Liver (tissue), 9 donors: Measurements from ENCODE around the gene TAPBPL. TPM values are rescaled to one million over a fixed set of nuclear protein-coding genes. Genes with fewer than 3 reads are reported as not detected.

ENCODE experiments used
- DNase-seq: peaks from one replicate; pipeline ENCODE4 v3.0.0-alpha.2; 2017; ENCODE audit warnings: low spot score
- H3K27ac ChIP-seq, 2 donors: one replicate each; pipeline ENCODE4 v1.7.0; 2013; ENCODE audit warnings: inconsistent platforms in 2 of 2, low read length in 2 of 2, control low read depth in 1 of 2, low read depth in 1 of 2, mild to moderate bottlenecking in 1 of 2
- H3K27me3 ChIP-seq, 4 donors: one replicate each; pipeline versions ENCODE4 v1.6.1 to v1.7.0; 2013; ENCODE audit warnings: low read length in 3 of 4, inconsistent platforms in 1 of 4, mild to moderate bottlenecking in 1 of 4, moderate library complexity in 1 of 4; ENCODE audit not compliant: control insufficient read depth in 4 of 4, insufficient read depth in 4 of 4
- H3K36me3 ChIP-seq, 4 donors: one replicate each; pipeline versions ENCODE4 v1.6.1 to v1.7.0; 2013; ENCODE audit warnings: low read length in 3 of 4, mild to moderate bottlenecking in 3 of 4, low read depth in 1 of 4, moderate library complexity in 1 of 4; ENCODE audit not compliant: control insufficient read depth in 4 of 4, insufficient read depth in 3 of 4
- H3K4me1 ChIP-seq, 4 donors: one replicate each; pipeline versions ENCODE4 v1.6.1 to v1.7.0; 2013; ENCODE audit warnings: low read length in 3 of 4, mild to moderate bottlenecking in 3 of 4, moderate library complexity in 1 of 4; ENCODE audit not compliant: control insufficient read depth in 4 of 4, insufficient read depth in 4 of 4
- H3K4me3 ChIP-seq, 3 donors: one replicate each; pipeline versions ENCODE4 v1.6.1 to v1.7.0; 2013; ENCODE audit warnings: low read length in 3 of 3, control low read depth in 1 of 3, low read depth in 1 of 3, mild to moderate bottlenecking in 1 of 3
- H3K9ac ChIP-seq, 2 donors: one replicate each; pipeline ENCODE4 v1.7.0; 2013; ENCODE audit warnings: low read length in 2 of 2, mild to moderate bottlenecking in 2 of 2, moderate library complexity in 2 of 2, control low read depth in 1 of 2, low read depth in 1 of 2
- H3K9me3 ChIP-seq, 4 donors: one replicate each; pipeline versions ENCODE4 v1.6.1 to v1.7.0; 2013; ENCODE audit warnings: low read length in 3 of 4; ENCODE audit not compliant: control insufficient read depth in 4 of 4
- ATF3 ChIP-seq: IDR thresholded peaks from 2 replicates; pipeline ENCODE4 v1.6.1; 2016; ENCODE audit warnings: antibody characterized with exemption
- CTCF ChIP-seq: fragments of 150-350 bp; IDR thresholded peaks from 2 replicates; pipeline ENCODE4 v1.5.1; 2017; ENCODE audit warnings: improper control_type of control experiment, low read depth, low read length; ENCODE audit not compliant: missing input control
- EGR1 ChIP-seq, 2 donors: IDR thresholded peaks; 2 replicates each; pipeline ENCODE4 v1.6.1; 2016 to 2018; ENCODE audit warnings: antibody characterized with exemption in 2 of 2, low read depth in 2 of 2
- FOXA1 ChIP-seq: IDR thresholded peaks from 2 replicates; pipeline ENCODE4 v1.6.1; 2016; ENCODE audit warnings: antibody characterized with exemption
- FOXA2 ChIP-seq: IDR thresholded peaks from 2 replicates; pipeline ENCODE4 v1.6.1; 2016; ENCODE audit warnings: antibody characterized with exemption
- GABPA ChIP-seq, 2 donors: IDR thresholded peaks in 1 of 2; conservative IDR thresholded peaks in 1 of 2; 2 replicates each; pipeline ENCODE4 v1.6.1; 2016; ENCODE audit warnings: antibody characterized with exemption in 2 of 2, mild to moderate bottlenecking in 1 of 2, moderate library complexity in 1 of 2
- HNF4A ChIP-seq, 2 donors: conservative IDR thresholded peaks; 2 replicates each; pipeline ENCODE4 v1.6.1; 2016; ENCODE audit warnings: antibody characterized with exemption in 2 of 2, mild to moderate bottlenecking in 2 of 2
- HNF4G ChIP-seq: IDR thresholded peaks from 2 replicates; pipeline ENCODE4 v1.6.1; 2016; ENCODE audit warnings: antibody characterized with exemption
- JUND ChIP-seq, 2 donors: IDR thresholded peaks; 2 replicates each; pipeline ENCODE4 v1.6.1; 2016; ENCODE audit warnings: antibody characterized with exemption in 2 of 2
- MAX ChIP-seq: IDR thresholded peaks from 2 replicates; pipeline ENCODE4 v1.6.1; 2016; ENCODE audit warnings: antibody characterized with exemption
- NR2F2 ChIP-seq: IDR thresholded peaks from 2 replicates; pipeline ENCODE4 v1.6.1; 2016; ENCODE audit warnings: antibody characterized with exemption
- RAD21 ChIP-seq, 2 donors: IDR thresholded peaks; 2 replicates each; pipeline ENCODE4 v1.6.1; 2016; ENCODE audit warnings: antibody characterized with exemption in 2 of 2, mild to moderate bottlenecking in 2 of 2
- REST ChIP-seq: IDR thresholded peaks from 2 replicates; pipeline ENCODE4 v1.6.1; 2016; ENCODE audit warnings: antibody characterized with exemption, mild to moderate bottlenecking
- RXRA ChIP-seq, 2 donors: IDR thresholded peaks; 2 replicates each; pipeline ENCODE4 v1.6.1; 2017 to 2018; ENCODE audit warnings: antibody characterized with exemption in 2 of 2, mild to moderate bottlenecking in 1 of 2
- SP1 ChIP-seq: IDR thresholded peaks from 2 replicates; pipeline ENCODE4 v1.6.1; 2018; ENCODE audit warnings: antibody characterized with exemption, mild to moderate bottlenecking
- TAF1 ChIP-seq: conservative IDR thresholded peaks from 2 replicates; pipeline ENCODE4 v1.6.1; 2016; ENCODE audit warnings: antibody characterized with exemption, mild to moderate bottlenecking
- YY1 ChIP-seq: IDR thresholded peaks from 2 replicates; pipeline ENCODE4 v1.6.1; 2016; ENCODE audit warnings: antibody characterized with exemption, mild to moderate bottlenecking
- ZBTB33 ChIP-seq: IDR thresholded peaks from 2 replicates; pipeline ENCODE4 v1.6.1; 2016; ENCODE audit warnings: antibody characterized with exemption
- WGBS: extraction: QIAGEN DNeasy Blood & Tissue Kit; methylation state at CpG from one replicate; pipeline ENCODE4 v1.1.7; 2013; 5-methylcytosine and 5-hydroxymethylcytosine counted together
- polyA plus RNA-seq, 2 donors: library from polyadenylated mRNA; stranded (reverse) in 1 of 2; unstranded in 1 of 2; fragments of 200-250 nt in 1 of 2; fragments of >200 nt in 1 of 2; fragmentation: Nextera tagmentation in 1 of 2; extraction: Ambion mirVana in 1 of 2; gene quantifications; one replicate each; pipeline versions ENCODE4 v1.2.1 to v1.2.3, GENCODE V29; 2013 to 2015
- total RNA-seq, 2 donors: library from RNA; depleted of rRNA; stranded (reverse); fragments of >200 nt; gene quantifications; one replicate each; pipeline ENCODE4 v1.2.3, GENCODE V29; 2014
- donor health status: healthy.
- donor health status: healthy.
- donor health status: healthy.
- donor health status: healthy.
- donor health status: healthy.

TAPBPL gene
- total and polyA plus RNA-seq, 4 donors, result 9.5 to 32.9 (median 19.0) TPM

GRCh38 chr12:6463216-6463615, 11.4 kb downstream of the TAPBPL start:
- H3K9me3 ChIP-seq, result no peaks in the 10 kb centered on the region
- 74% methylated on average over 7 of the region's 7 CpGs for WGBS
- TF ChIP-seq REST (no peak), TAF1 (no peak), RXRA (IDR thresholded peaks at IDR 0.05) (no peak)
- no peak overlapping the region for H3K27ac ChIP-seq
- DNase-seq, result no peak
- H3K4me3 ChIP-seq, result no peak overlapping the region
- no peaks in the 10 kb centered on the region for H3K27me3 ChIP-seq
- H3K9ac ChIP-seq, result no peak overlapping the region
- H3K36me3 ChIP-seq, result peaks cover 8 to 62% (median 52%) of the 10 kb centered on the region in 4 donors
- peaks cover 3 to 11% (median 7%) of the 10 kb centered on the region in 4 donors for H3K4me1 ChIP-seq

GRCh38 chr12:6463858-6464257, 12.0 kb downstream of the TAPBPL start:
- Histone ChIP-seq H3K36me3 (peaks cover 4 to 55% (median 46%) of the 10 kb centered on the region in 4 donors), H3K27ac (no peak overlapping the region), H3K27me3 (no peaks in the 10 kb centered on the region), H3K9me3 (no peaks in the 10 kb centered on the region), H3K9ac (no peak overlapping the region), H3K4me1 (peaks cover 7 to 17% (median 11%) of the 10 kb centered on the region in 4 donors), H3K4me3 (no peak overlapping the region)
- DNase-seq, result no peak
- TF ChIP-seq MAX, result no peak
- TF ChIP-seq YY1, result no peak
- TF ChIP-seq FOXA1, result no peak
- no peak for TF ChIP-seq GABPA (IDR thresholded peaks at IDR 0.05 in 1 of 2, conservative IDR thresholded peaks at IDR 0.05 in 1 of 2)
- TF ChIP-seq EGR1 (IDR thresholded peaks at IDR 0.05; ENCODE audit: low read depth in 2 of 2), result no peak
- TF ChIP-seq JUND (IDR thresholded peaks at IDR 0.05), result no peak
- TF ChIP-seq TAF1, result no peak
- TF ChIP-seq CTCF, result no peak
- no peak for TF ChIP-seq ZBTB33
- TF ChIP-seq SP1, result no peak
- no peak for TF ChIP-seq NR2F2
- TF ChIP-seq HNF4G, result no peak
- TF ChIP-seq FOXA2, result no peak
- TF ChIP-seq ATF3, result no peak
- TF ChIP-seq RAD21 (IDR thresholded peaks at IDR 0.05), result no peak
- TF ChIP-seq HNF4A (conservative IDR thresholded peaks at IDR 0.05), result no peak
- no peak for TF ChIP-seq REST
- 93% methylated on average over 6 of the region's 6 CpGs for WGBS
